Osteoblast (primary cell): ENCODE measurements around the gene RAN. TPM values are rescaled to one million over a fixed set of nuclear protein-coding genes. Genes with fewer than 3 reads are reported as not detected.

Experiments used
- DNase-seq: peaks from one replicate; pipeline ENCODE4 v3.0.0; 2011; ENCODE audit warnings: low spot score, mixed read lengths; ENCODE audit not compliant: insufficient read length; ENCODE audit errors: missing footprints
- H2AFZ ChIP-seq: 2 replicates; pipeline ENCODE4 v1.6.0; 2011; ENCODE audit warnings: mild to moderate bottlenecking, low read length
- H3K27ac ChIP-seq: 2 replicates; pipeline ENCODE4 v1.5.1; 2011; ENCODE audit warnings: mild to moderate bottlenecking, low read depth, low read length, moderate library complexity
- H3K27me3 ChIP-seq: 2 replicates; pipeline ENCODE4 v1.6.0; 2012; ENCODE audit warnings: mild to moderate bottlenecking, control low read depth, inconsistent platforms, low read length, moderate library complexity; ENCODE audit not compliant: insufficient read depth
- H3K36me3 ChIP-seq: 2 replicates; pipeline ENCODE4 v1.5.1; 2011; ENCODE audit warnings: mild to moderate bottlenecking, low read length, control low read depth, moderate library complexity; ENCODE audit not compliant: insufficient read depth
- H3K4me1 ChIP-seq: 2 replicates; pipeline ENCODE4 v1.5.1; 2011; ENCODE audit warnings: mild to moderate bottlenecking, low read length, control low read depth, moderate library complexity; ENCODE audit not compliant: insufficient read depth
- H3K4me2 ChIP-seq: 2 replicates; pipeline ENCODE4 v1.6.0; 2011; ENCODE audit warnings: mild to moderate bottlenecking, low read length; ENCODE audit not compliant: insufficient read depth
- H3K4me3 ChIP-seq: fragments of 200-600 bp; sonication (generic); 3 replicates; pipeline ENCODE4 v1.5.1; 2012; ENCODE audit warnings: mild to moderate bottlenecking, low read length, inconsistent platforms; ENCODE audit not compliant: insufficient read depth
- H3K79me2 ChIP-seq: 2 replicates; pipeline ENCODE4 v1.6.0; 2012; ENCODE audit warnings: mild to moderate bottlenecking, low read length, control low read depth, inconsistent platforms; ENCODE audit not compliant: insufficient read depth
- H3K9me3 ChIP-seq: 2 replicates; pipeline ENCODE4 v1.5.1; 2011; ENCODE audit warnings: low read depth, low read length, control low read depth
- H4K20me1 ChIP-seq: 2 replicates; pipeline ENCODE4 v1.6.0; 2012; ENCODE audit warnings: mild to moderate bottlenecking, low read length, control low read depth; ENCODE audit not compliant: insufficient read depth
- total RNA-seq: library from RNA; depleted of rRNA; stranded (reverse); fragments of >200 nt; gene quantifications from 2 replicates; pipeline ENCODE4 v1.2.3, GENCODE V29; 2012
- TF ChIP-seq, protein P1 (sequence below): IDR thresholded peaks from 2 replicates; pipeline ENCODE4 v1.5.1; 2011; ENCODE audit warnings: mild to moderate bottlenecking, low read depth, low read length, moderate library complexity; ENCODE audit errors: extremely low read depth

Gene RAN
- total RNA-seq, 1 donor = 436 TPM

DNA sequence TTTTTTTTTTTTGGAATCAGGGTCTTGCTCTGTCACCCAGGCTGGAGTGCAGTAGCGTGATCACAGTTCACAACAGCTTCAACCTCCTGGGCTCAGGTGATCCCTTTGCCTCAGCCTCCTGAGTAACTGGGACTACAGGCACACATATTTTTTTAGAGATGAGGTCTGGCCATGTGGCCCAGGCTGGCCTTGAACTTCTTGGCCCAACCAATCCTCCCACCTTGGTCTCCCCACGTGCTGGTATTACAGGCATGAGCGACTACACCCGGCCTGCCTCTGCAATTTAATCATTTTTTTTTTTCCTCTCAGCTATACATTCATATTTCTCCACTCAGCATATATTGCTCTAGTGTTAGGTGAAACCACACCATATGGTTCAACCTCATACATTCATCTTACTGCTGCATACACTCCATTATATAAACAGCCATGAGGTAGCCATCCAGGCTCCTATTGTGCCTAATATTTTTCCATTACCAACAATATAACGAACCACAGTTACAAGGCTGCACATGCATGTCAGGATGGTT, 39.9 kb upstream of the RAN start:
- TF ChIP-seq, protein P1, sequence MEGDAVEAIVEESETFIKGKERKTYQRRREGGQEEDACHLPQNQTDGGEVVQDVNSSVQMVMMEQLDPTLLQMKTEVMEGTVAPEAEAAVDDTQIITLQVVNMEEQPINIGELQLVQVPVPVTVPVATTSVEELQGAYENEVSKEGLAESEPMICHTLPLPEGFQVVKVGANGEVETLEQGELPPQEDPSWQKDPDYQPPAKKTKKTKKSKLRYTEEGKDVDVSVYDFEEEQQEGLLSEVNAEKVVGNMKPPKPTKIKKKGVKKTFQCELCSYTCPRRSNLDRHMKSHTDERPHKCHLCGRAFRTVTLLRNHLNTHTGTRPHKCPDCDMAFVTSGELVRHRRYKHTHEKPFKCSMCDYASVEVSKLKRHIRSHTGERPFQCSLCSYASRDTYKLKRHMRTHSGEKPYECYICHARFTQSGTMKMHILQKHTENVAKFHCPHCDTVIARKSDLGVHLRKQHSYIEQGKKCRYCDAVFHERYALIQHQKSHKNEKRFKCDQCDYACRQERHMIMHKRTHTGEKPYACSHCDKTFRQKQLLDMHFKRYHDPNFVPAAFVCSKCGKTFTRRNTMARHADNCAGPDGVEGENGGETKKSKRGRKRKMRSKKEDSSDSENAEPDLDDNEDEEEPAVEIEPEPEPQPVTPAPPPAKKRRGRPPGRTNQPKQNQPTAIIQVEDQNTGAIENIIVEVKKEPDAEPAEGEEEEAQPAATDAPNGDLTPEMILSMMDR = no peak
- H3K4me3 ChIP-seq = no peak overlapping the region
- peaks cover 2% of the 10 kb centered on the region for H3K36me3 ChIP-seq
- DNase-seq = no peak
- no peak overlapping the region for H2AFZ ChIP-seq
- H3K79me2 ChIP-seq = peaks cover 79% of the 10 kb centered on the region
- peaks cover 15% of the 10 kb centered on the region for H3K4me1 ChIP-seq
- no peaks in the 10 kb centered on the region for H3K27me3 ChIP-seq
- H4K20me1 ChIP-seq = peaks cover 17% of the 10 kb centered on the region
- no peaks in the 10 kb centered on the region for H3K9me3 ChIP-seq
- H3K4me2 ChIP-seq = no peak overlapping the region
- no peak overlapping the region for H3K27ac ChIP-seq

DNA sequence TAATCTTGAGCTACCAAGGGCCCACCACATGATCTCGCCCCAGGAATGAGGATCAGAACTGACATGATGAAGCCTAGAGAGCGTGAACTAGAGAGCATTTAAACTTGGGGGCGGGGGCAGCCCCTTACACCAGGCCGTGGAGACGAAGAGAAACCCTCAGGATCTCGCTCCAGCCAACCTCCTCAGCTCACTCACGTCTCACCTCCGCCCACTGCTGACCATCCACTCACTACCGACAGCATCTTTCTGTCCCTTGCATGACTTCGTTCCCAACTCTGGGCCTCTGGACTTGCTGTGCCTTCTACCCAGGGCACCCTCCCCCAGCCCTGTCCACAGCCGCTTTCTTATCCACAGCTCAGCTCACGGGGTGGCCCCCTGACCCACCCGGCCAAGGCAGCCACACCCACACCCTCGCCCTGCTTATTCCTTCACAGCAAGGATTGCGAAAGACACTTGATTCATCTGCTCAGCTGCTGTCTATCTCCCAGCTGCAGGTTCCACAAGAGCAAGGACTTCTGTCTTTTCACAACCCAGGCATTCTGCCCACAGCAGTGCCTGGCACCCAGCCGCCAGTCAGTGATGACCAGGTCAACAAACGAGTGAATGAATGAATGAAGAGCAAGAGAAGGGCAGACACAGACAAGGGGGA, 39.2 kb upstream of the RAN start:
- Histone ChIP-seq H3K27me3 (no peaks in the 10 kb centered on the region), H3K36me3 (peaks cover 2% of the 10 kb centered on the region), H3K79me2 (peaks cover 81% of the 10 kb centered on the region), H2AFZ (no peak overlapping the region), H4K20me1 (peaks cover 19% of the 10 kb centered on the region), H3K4me3 (no peak overlapping the region), H3K4me2 (peak overlapping the region; percentile 33), H3K9me3 (no peaks in the 10 kb centered on the region), H3K4me1 (peaks cover 11% of the 10 kb centered on the region), H3K27ac (peak overlapping the region; percentile 19)
- TF ChIP-seq, protein P1 = no peak
- DNase-seq = peak; percentile 90

DNA sequence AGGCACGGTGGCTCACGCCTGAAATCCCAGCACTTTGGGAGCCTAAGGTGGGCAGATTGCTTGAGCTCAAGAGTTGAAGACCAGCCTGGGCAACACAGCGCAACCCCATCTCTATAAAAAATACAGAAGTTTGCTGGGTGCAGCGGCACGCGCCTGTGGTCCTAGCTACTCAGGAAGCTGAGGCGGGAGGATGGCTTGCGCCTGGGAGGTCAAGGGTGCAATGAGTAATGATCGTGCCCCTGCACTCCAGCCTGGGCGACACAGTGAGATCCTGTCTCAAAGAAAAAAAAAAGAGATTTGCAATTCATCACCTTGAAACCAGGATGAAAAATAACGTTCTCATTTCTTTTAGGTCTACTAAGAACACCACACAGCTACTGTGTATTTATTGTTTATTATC, 36.9 kb upstream of the RAN start:
- H2AFZ ChIP-seq = no peak overlapping the region
- peaks cover 25% of the 10 kb centered on the region for H4K20me1 ChIP-seq
- no peak for DNase-seq
- peaks cover 2% of the 10 kb centered on the region for H3K36me3 ChIP-seq
- TF ChIP-seq, protein P1 = no peak
- no peak overlapping the region for H3K4me2 ChIP-seq
- peaks cover 21% of the 10 kb centered on the region for H3K4me1 ChIP-seq
- no peaks in the 10 kb centered on the region for H3K27me3 ChIP-seq
- H3K79me2 ChIP-seq = peaks cover 75% of the 10 kb centered on the region
- H3K4me3 ChIP-seq = no peak overlapping the region
- no peak overlapping the region for H3K27ac ChIP-seq
- H3K9me3 ChIP-seq = no peaks in the 10 kb centered on the region

DNA sequence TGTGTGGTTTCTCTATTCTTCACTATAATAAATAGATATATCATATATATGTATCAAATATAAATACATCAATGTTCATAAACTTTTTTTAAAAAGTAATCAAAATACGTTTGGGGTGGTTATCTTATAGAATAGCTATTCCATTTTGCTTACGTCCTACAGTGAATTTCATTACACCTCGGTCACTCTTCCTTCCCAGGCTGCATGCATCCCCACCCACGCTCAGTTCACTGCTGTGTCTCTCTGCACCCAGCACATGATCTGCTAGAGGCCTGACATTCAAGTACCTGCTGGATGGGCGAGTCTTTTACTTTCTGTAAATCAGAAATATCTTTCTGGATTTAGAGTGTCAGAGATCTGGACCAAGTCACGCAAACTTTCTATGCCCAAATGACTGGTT, 36.4 kb upstream of the RAN start:
- no peak for DNase-seq
- TF ChIP-seq, protein P1 = no peak
- no peaks in the 10 kb centered on the region for H3K9me3 ChIP-seq
- no peak overlapping the region for H3K4me2 ChIP-seq
- H4K20me1 ChIP-seq = peaks cover 25% of the 10 kb centered on the region
- no peak overlapping the region for H3K4me3 ChIP-seq
- no peak overlapping the region for H2AFZ ChIP-seq
- no peaks in the 10 kb centered on the region for H3K27me3 ChIP-seq
- H3K79me2 ChIP-seq = peaks cover 71% of the 10 kb centered on the region
- no peak overlapping the region for H3K27ac ChIP-seq
- H3K36me3 ChIP-seq = peaks cover 2% of the 10 kb centered on the region
- peaks cover 21% of the 10 kb centered on the region for H3K4me1 ChIP-seq
